HCT116 (cell line): ENCODE results near the gene DMD. TPM values are rescaled to one million over a fixed set of nuclear protein-coding genes. Genes with fewer than 3 reads are reported as not detected.

Experiments used
- ATAC-seq: fragments of 200-7000 bp; cut with Tn5 transposase; 2 replicates; pipeline ENCODE4 v1.9.1; 2020; ENCODE audit warnings: mild to moderate bottlenecking, moderate library complexity
- BruUV-seq: library from RNA; stranded (reverse); fragments of 400-500 nt; replicated peaks from 2 replicates; lab custom pipeline; 2021; lab: Mats Ljungman, UMichigan
- CTCF ChIA-PET: fragments of 300-600 bp; sonication (Branson Sonifier 250); formaldehyde crosslinking; loops from one replicate; lab custom pipeline; 2021; ENCODE audit warnings: antibody characterized with exemption; lab: Charles Lee
- POLR2A ChIA-PET: fragments of 300-600, 350-600 bp; sonication (Branson Sonifier 250); formaldehyde crosslinking; loops from one replicate; lab custom pipeline; 2021; ENCODE audit warnings: antibody characterized with exemption; lab: Charles Lee
- RAD21 ChIA-PET, 2 experiments: fragments of 300-600 bp; sonication (Branson Sonifier 250); formaldehyde crosslinking; loops; one replicate each; lab custom pipeline; 2023; ENCODE audit warnings: low total read pairs in 2 of 2; ENCODE audit not compliant: uncharacterized antibody in 2 of 2, unreplicated experiment in 2 of 2, low non-redundant PET in 1 of 2; lab: Charles Lee
- DNase-seq: peaks from one replicate; pipeline ENCODE4 v3.0.0-alpha.2; 2010; ENCODE audit warnings: low read depth, low spot score
- H2AFZ ChIP-seq: fragments of 200-600 bp; shearing (Covaris generic), sonication (generic); 2 replicates; pipeline ENCODE4 v1.6.1; 2017; ENCODE audit warnings: low read depth, mixed run types, mixed read lengths, antibody characterized with exemption, low read length; ENCODE audit not compliant: poor library complexity, severe bottlenecking
- H3K27ac ChIP-seq: 2 replicates; pipeline ENCODE4 v1.5.1; 2012; ENCODE audit warnings: low read depth, low read length
- H3K27me3 ChIP-seq: fragments of 200-600 bp; sonication (generic); 2 replicates; pipeline ENCODE4 v1.6.1; 2016; ENCODE audit warnings: mixed run types, low read length, mixed read lengths; ENCODE audit not compliant: insufficient read depth
- H3K36me3 ChIP-seq, 2 experiments: fragments of 200-500 bp in 1 of 2; fragments of 200-600 bp in 1 of 2; sonication (Bioruptor generic) in 1 of 2; sonication (generic) in 1 of 2; 2 replicates each; pipeline versions ENCODE4 v1.5.1 to v1.6.1; 2014 to 2016; ENCODE audit warnings: low read length in 2 of 2, inconsistent platforms in 1 of 2, mixed read lengths in 1 of 2, mixed run types in 1 of 2; ENCODE audit not compliant: insufficient read depth in 2 of 2, control insufficient read depth in 1 of 2
- H3K4me1 ChIP-seq, 2 experiments: fragments of 200-600 bp in 1 of 2; sonication (generic) in 1 of 2; 2 replicates each; pipeline versions ENCODE4 v1.5.1 to v1.6.1; 2012 to 2017; ENCODE audit warnings: low read length in 2 of 2, inconsistent platforms in 1 of 2, mild to moderate bottlenecking in 1 of 2, mixed read lengths in 1 of 2, mixed run types in 1 of 2, moderate library complexity in 1 of 2; ENCODE audit not compliant: insufficient read depth in 2 of 2, control insufficient read depth in 1 of 2
- H3K4me2 ChIP-seq: fragments of 200-600 bp; sonication (generic); 2 replicates; pipeline ENCODE4 v1.6.1; 2017; ENCODE audit warnings: mixed run types, low read length, mixed read lengths
- H3K4me3 ChIP-seq, 2 experiments: fragments of 200-600 bp in 1 of 2; sonication (generic) in 1 of 2; replicated peaks in 1 of 2; 2 replicates each; pipeline ENCODE4 v1.5.1; 2011 to 2016; ENCODE audit warnings: low read length in 2 of 2, control low read depth in 1 of 2, low read depth in 1 of 2, mild to moderate bottlenecking in 1 of 2, mixed read lengths in 1 of 2, mixed run types in 1 of 2
- H3K79me2 ChIP-seq: fragments of 200-600 bp; sonication (generic); 2 replicates; pipeline ENCODE4 v1.6.1; 2017; ENCODE audit warnings: mild to moderate bottlenecking, mixed run types, low read length, moderate library complexity, mixed read lengths; ENCODE audit not compliant: insufficient read depth
- H3K9ac ChIP-seq: fragments of 200-600 bp; sonication (generic); 2 replicates; pipeline ENCODE4 v1.6.1; 2016; ENCODE audit warnings: low read length, mixed read lengths
- H3K9me2 ChIP-seq: fragments of 200-600 bp; sonication (generic), shearing (Covaris generic); 2 replicates; pipeline ENCODE4 v1.6.1; 2017; ENCODE audit warnings: mixed run types, mild to moderate bottlenecking, moderate library complexity; ENCODE audit not compliant: insufficient read depth
- H3K9me3 ChIP-seq, 2 experiments: fragments of 200-500 bp in 1 of 2; fragments of 200-600 bp in 1 of 2; sonication (Bioruptor generic) in 1 of 2; sonication (generic) in 1 of 2; 2 replicates each; pipeline ENCODE4 v1.6.1; 2014 to 2017; ENCODE audit warnings: low read length in 2 of 2, mixed read lengths in 2 of 2, inconsistent platforms in 1 of 2, low read depth in 1 of 2, mild to moderate bottlenecking in 1 of 2, mixed run types in 1 of 2, moderate library complexity in 1 of 2; ENCODE audit not compliant: control insufficient read depth in 1 of 2, insufficient read depth in 1 of 2
- H4K20me1 ChIP-seq: fragments of 200-600 bp; sonication (generic), shearing (Covaris generic); 2 replicates; pipeline ENCODE4 v1.6.1; 2017; ENCODE audit warnings: mixed run types, mild to moderate bottlenecking, moderate library complexity; ENCODE audit not compliant: insufficient read depth
- CBX3 ChIP-seq: IDR thresholded peaks from 2 replicates; pipeline ENCODE4 v1.6.1; 2012; ENCODE audit warnings: low read depth
- EGR1 ChIP-seq: IDR thresholded peaks from 2 replicates; pipeline ENCODE4 v1.6.1; 2012; ENCODE audit warnings: low read depth
- ELF1 ChIP-seq: IDR thresholded peaks from 2 replicates; pipeline ENCODE4 v1.6.1; 2012; ENCODE audit warnings: low read depth, borderline replicate concordance
- EZH2phosphoT487 ChIP-seq: fragments of 200-600 bp; IDR thresholded peaks from 2 replicates; pipeline ENCODE4 v1.6.1; 2018; ENCODE audit warnings: antibody characterized with exemption, borderline replicate concordance
- FOSL1 ChIP-seq: IDR thresholded peaks from 2 replicates; pipeline ENCODE4 v1.6.1; 2012; ENCODE audit warnings: low read depth
- JUND ChIP-seq: IDR thresholded peaks from 2 replicates; pipeline ENCODE4 v1.6.1; 2012
- POLR2A ChIP-seq: IDR thresholded peaks from 2 replicates; pipeline ENCODE4 v1.7.0; 2011; ENCODE audit warnings: borderline replicate concordance; ENCODE audit not compliant: insufficient read depth, insufficient read length; ENCODE audit errors: extremely low read depth
- POLR2AphosphoS5 ChIP-seq: IDR thresholded peaks from 2 replicates; pipeline ENCODE4 v1.6.1; 2011; ENCODE audit warnings: mild to moderate bottlenecking, low read depth, low read length, moderate library complexity
- SP1 ChIP-seq: IDR thresholded peaks from 2 replicates; pipeline ENCODE4 v1.6.1; 2012; ENCODE audit warnings: low read depth
- SRF ChIP-seq: IDR thresholded peaks from 2 replicates; pipeline ENCODE4 v1.6.1; 2012; ENCODE audit warnings: low read depth
- YY1 ChIP-seq: IDR thresholded peaks from 2 replicates; pipeline ENCODE4 v1.6.1; 2011; ENCODE audit warnings: low read length, low read depth, moderate library complexity, mild to moderate bottlenecking; ENCODE audit not compliant: insufficient replicate concordance; ENCODE audit errors: extremely low read depth
- ZNF274 ChIP-seq: fragments of 200-500 bp; sonication (Bioruptor generic); IDR thresholded peaks from 2 replicates; pipeline ENCODE4 v1.6.1; 2014; ENCODE audit warnings: mild to moderate bottlenecking, low read depth, low read length, inconsistent platforms
- intact Hi-C: fragments of 100-400 bp; cut with micrococcal nuclease; formaldehyde crosslinking; loops from 2 replicates; pipeline ENCODE4 v1.10.0; 2022
- total RNA-seq: library from RNA; stranded (reverse); gene quantifications from one replicate; pipeline ENCODE4 v1.2.1, GENCODE V29; 2021; ENCODE audit not compliant: unreplicated experiment
- TF ChIP-seq, protein P1 (sequence below), 3 experiments: fragments of 200-600 bp in 1 of 3; sonication (generic) in 1 of 3; IDR thresholded peaks in 2 of 3; conservative IDR thresholded peaks in 1 of 3; 2 replicates each; pipeline ENCODE4 v1.5.1; 2012 to 2017; ENCODE audit warnings: low read depth in 2 of 3, low read length in 2 of 3, antibody characterized with exemption in 1 of 3, borderline replicate concordance in 1 of 3, control low read depth in 1 of 3, mild to moderate bottlenecking in 1 of 3, mixed read lengths in 1 of 3, mixed run types in 1 of 3, moderate library complexity in 1 of 3; ENCODE audit not compliant: insufficient read depth in 1 of 3
- TF ChIP-seq, protein P2 (sequence below): IDR thresholded peaks from 2 replicates; pipeline ENCODE4 v1.6.1; 2011; ENCODE audit warnings: mild to moderate bottlenecking, low read length, moderate library complexity; ENCODE audit not compliant: insufficient replicate concordance; ENCODE audit errors: extremely low read depth
- TF ChIP-seq, protein P3 (sequence below): IDR thresholded peaks from 2 replicates; pipeline ENCODE4 v1.6.1; 2012
- TF ChIP-seq, protein P4 (sequence below): IDR thresholded peaks from 2 replicates; pipeline ENCODE4 v1.6.1; 2012

Gene DMD
- total RNA-seq, 1 experiment from 2014 or later, result 0.05 TPM

DNA sequence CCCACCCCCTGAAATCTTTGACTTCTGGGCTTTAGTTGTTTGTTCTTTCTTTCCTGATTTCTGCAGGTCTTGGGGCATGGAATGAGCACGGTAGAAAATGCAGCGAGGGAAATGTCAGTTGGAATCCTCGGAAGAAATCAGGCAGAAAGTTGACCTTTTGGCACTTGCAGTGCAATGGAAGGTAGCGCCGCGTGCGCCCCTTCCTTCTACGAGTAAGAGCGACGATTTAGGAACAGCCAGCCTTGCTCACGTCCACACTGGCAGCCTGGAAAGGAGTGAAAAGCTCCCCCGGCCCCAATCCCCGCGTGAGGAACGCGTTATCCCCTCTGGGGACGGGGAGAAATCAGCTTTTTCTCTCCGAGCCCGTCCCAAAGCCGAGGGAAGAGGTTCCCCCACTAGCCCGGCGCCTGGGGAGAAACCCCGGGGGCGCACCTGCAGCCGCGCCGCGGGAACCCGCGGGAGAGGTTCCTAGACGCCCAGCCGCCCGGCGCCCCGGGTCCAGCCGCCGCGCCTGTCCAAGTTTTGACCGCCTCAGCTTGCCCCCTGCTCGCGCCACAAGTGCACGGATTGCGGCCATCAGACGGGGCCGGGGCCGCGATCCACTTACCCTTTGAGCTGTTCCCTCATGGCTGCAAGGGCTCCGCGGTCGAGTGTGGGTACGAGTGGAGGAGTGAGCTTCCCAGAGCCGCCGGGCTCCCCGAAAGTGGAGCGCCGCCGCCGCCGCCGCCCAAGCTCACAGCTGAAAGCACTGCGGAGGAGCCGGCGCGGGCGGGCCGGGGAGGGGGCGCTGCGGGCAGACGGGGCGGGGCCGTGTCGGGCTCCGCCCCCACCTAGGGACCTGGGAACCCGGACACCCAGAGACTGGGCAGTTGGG, 1944.9 kb downstream of the DMD start:
- ChIA-PET RAD21 (no interaction called here), POLR2A (no interaction called here), CTCF (no interaction called here)
- TF ChIP-seq, protein P1, sequence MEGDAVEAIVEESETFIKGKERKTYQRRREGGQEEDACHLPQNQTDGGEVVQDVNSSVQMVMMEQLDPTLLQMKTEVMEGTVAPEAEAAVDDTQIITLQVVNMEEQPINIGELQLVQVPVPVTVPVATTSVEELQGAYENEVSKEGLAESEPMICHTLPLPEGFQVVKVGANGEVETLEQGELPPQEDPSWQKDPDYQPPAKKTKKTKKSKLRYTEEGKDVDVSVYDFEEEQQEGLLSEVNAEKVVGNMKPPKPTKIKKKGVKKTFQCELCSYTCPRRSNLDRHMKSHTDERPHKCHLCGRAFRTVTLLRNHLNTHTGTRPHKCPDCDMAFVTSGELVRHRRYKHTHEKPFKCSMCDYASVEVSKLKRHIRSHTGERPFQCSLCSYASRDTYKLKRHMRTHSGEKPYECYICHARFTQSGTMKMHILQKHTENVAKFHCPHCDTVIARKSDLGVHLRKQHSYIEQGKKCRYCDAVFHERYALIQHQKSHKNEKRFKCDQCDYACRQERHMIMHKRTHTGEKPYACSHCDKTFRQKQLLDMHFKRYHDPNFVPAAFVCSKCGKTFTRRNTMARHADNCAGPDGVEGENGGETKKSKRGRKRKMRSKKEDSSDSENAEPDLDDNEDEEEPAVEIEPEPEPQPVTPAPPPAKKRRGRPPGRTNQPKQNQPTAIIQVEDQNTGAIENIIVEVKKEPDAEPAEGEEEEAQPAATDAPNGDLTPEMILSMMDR (IDR thresholded peaks at IDR 0.05 in 2 of 3, conservative IDR thresholded peaks at IDR 0.05 in 1 of 3; ENCODE audit: borderline replicate concordance in 1 of 3, insufficient read depth in 1 of 3, low read depth in 2 of 3, low read length in 2 of 3), result no peak
- TF ChIP-seq FOSL1 (no peak), POLR2A (no peak), SP1 (no peak), ELF1 (no peak), YY1 (no peak), POLR2AphosphoS5 (no peak), SRF (no peak), EZH2phosphoT487 (no peak), CBX3 (no peak), ZNF274 (no peak), JUND (no peak), EGR1 (no peak)
- TF ChIP-seq, protein P2, sequence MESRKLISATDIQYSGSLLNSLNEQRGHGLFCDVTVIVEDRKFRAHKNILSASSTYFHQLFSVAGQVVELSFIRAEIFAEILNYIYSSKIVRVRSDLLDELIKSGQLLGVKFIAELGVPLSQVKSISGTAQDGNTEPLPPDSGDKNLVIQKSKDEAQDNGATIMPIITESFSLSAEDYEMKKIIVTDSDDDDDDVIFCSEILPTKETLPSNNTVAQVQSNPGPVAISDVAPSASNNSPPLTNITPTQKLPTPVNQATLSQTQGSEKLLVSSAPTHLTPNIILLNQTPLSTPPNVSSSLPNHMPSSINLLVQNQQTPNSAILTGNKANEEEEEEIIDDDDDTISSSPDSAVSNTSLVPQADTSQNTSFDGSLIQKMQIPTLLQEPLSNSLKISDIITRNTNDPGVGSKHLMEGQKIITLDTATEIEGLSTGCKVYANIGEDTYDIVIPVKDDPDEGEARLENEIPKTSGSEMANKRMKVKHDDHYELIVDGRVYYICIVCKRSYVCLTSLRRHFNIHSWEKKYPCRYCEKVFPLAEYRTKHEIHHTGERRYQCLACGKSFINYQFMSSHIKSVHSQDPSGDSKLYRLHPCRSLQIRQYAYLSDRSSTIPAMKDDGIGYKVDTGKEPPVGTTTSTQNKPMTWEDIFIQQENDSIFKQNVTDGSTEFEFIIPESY, result no peak
- TF ChIP-seq, protein P3, sequence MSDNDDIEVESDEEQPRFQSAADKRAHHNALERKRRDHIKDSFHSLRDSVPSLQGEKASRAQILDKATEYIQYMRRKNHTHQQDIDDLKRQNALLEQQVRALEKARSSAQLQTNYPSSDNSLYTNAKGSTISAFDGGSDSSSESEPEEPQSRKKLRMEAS, result no peak
- TF ChIP-seq, protein P4, sequence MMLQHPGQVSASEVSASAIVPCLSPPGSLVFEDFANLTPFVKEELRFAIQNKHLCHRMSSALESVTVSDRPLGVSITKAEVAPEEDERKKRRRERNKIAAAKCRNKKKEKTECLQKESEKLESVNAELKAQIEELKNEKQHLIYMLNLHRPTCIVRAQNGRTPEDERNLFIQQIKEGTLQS, result no peak
- Histone ChIP-seq H3K36me3 (no peaks in the 10 kb centered on the region), H3K4me2 (no peak overlapping the region), H3K4me1 (no peaks in the 10 kb centered on the region), H3K79me2 (no peaks in the 10 kb centered on the region), H3K27ac (no peak overlapping the region), H3K9me2 (no peaks in the 10 kb centered on the region), H3K9ac (no peak overlapping the region), H3K27me3 (no peaks in the 10 kb centered on the region), H4K20me1 (no peaks in the 10 kb centered on the region), H3K9me3 (no peaks in the 10 kb centered on the region), H2AFZ (no peak overlapping the region), H3K4me3 (no peak overlapping the region)
- no peak for ATAC-seq
- DNase-seq, result no peak
- intact Hi-C loops, result no loop called here
- BruUV-seq, result no TSS peak
